IMR-90 (cell line): ENCODE data around the gene PPP6R1.

Experiments used
- MXI1 ChIP-seq: IDR thresholded peaks from 2 replicates; pipeline ENCODE4 v1.6.1; 2012; ENCODE audit warnings: low read depth, mild to moderate bottlenecking, low read length, moderate library complexity, borderline replicate concordance
- TF ChIP-seq, protein P1 (sequence below): conservative IDR thresholded peaks from 2 replicates; pipeline ENCODE4 v1.5.1; 2012; ENCODE audit warnings: mild to moderate bottlenecking, low read depth, low read length, improper control_type of control experiment

DNA sequence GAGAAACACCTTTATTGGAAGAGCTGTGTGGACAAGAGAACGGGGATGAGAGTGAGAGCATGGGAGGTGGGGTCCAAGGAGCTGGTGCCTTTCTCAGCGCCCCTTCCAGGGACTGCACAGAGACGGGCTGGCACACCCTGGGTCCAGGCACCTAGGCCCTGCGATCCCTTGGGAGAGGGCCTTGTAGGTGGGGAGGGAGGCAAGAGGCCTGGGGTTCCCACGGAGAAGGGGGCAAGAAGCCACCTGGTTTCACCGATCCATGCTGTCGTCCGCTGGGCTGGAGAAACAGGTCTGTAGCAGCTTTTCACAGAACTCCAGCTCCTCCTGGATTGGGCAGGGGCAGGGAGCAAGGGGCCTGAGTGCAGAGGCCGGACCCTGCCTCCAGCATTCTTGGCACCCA is 3.5 kb upstream of the PPP6R1 start:
- TF ChIP-seq, protein P1, sequence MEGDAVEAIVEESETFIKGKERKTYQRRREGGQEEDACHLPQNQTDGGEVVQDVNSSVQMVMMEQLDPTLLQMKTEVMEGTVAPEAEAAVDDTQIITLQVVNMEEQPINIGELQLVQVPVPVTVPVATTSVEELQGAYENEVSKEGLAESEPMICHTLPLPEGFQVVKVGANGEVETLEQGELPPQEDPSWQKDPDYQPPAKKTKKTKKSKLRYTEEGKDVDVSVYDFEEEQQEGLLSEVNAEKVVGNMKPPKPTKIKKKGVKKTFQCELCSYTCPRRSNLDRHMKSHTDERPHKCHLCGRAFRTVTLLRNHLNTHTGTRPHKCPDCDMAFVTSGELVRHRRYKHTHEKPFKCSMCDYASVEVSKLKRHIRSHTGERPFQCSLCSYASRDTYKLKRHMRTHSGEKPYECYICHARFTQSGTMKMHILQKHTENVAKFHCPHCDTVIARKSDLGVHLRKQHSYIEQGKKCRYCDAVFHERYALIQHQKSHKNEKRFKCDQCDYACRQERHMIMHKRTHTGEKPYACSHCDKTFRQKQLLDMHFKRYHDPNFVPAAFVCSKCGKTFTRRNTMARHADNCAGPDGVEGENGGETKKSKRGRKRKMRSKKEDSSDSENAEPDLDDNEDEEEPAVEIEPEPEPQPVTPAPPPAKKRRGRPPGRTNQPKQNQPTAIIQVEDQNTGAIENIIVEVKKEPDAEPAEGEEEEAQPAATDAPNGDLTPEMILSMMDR = no peak
- no peak for TF ChIP-seq MXI1
